Measurements from ENCODE around the gene KRT83. TPM values are rescaled to one million over a fixed set of nuclear protein-coding genes. Genes with fewer than 3 reads are reported as not detected.

The KRT83 gene
- polyA plus RNA-seq, 2 of the 4 experiments (the other 2 are of a cell fraction), result 20.4 to 44.8 TPM

DNA sequence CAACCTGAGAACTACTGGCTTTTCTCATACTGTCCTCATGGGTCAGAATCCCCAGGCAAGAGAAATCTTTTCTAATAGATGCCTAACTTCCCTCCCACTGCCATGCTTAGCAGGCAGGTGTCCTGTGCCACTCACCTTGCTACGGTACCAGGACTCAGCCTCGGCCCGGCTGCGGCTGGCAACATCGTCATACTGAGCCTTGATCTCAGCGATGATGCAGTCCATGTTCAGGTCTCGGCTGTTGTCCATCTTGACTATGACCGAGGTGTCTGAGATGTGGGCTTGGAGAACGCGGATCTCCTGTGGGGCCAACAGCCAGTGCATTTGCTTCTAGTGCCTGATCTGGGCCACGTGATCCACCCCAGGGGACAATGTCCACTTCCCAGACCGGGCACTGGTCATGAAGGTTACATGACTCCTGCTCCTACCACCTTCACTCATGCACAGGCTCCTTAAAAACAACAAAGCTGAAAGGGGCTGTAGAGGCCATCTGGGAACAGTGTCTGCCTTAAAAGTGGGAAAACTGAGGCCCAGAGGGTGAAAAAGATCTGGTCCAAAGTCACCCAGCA lies 42.0 kb upstream of the KRT83 start:
- no peak for ATAC-seq
- TF ChIP-seq TP53 (CRISPR knock-in tag; IDR thresholded peaks at IDR 0.05) (no peak), MAZ (IDR thresholded peaks at IDR 0.05; ENCODE audit: borderline replicate concordance, low read depth, low read length) (no peak), MAFK (IDR thresholded peaks at IDR 0.05; ENCODE audit: partially characterized antibody) (no peak), RAD21 (conservative IDR thresholded peaks at IDR 0.05 in 1 of 2, IDR thresholded peaks at IDR 0.05 in 1 of 2) (no peak), ESRRA (IDR thresholded peaks at IDR 0.05; ENCODE audit: borderline replicate concordance, low read length) (no peak)
- 88% methylated on average over 12 of the region's 12 CpGs for WGBS (ENCODE audit: missing lambda C conversion rate)
- ChIA-PET POLR2A (interaction anchor here (0.6 kb wide), 1 partner anchor 216 kb away, joined by 11 read pairs; no protein-coding TSS in a partner anchor), CTCF (interaction anchor here (1.0 to 46.1 kb wide), 6 partner anchors 9 to 510 kb away, joined by 3 to 1221 read pairs (median 7); no protein-coding TSS in a partner anchor)
- H3K4me2 ChIP-seq, result no peak overlapping the region
- H3K4me3 ChIP-seq, result no peak overlapping the region
- no peak for FAIRE-seq
- 0 out of 3 replicates have a peak, but pooled peaks cover 3% of the 10 kb centered on the region for H3K4me1 ChIP-seq
- 0 out of 6 replicates have a peak overlapping the region, but pooled peaks of 1 of the 2 experiments have one; percentile 12 for H3K27ac ChIP-seq
- no peak for DNase-seq (ENCODE audit: low read depth in 1 of 2, low spot score in 1 of 2)
- H3K9me3 ChIP-seq, result no peaks in the 10 kb centered on the region

DNA sequence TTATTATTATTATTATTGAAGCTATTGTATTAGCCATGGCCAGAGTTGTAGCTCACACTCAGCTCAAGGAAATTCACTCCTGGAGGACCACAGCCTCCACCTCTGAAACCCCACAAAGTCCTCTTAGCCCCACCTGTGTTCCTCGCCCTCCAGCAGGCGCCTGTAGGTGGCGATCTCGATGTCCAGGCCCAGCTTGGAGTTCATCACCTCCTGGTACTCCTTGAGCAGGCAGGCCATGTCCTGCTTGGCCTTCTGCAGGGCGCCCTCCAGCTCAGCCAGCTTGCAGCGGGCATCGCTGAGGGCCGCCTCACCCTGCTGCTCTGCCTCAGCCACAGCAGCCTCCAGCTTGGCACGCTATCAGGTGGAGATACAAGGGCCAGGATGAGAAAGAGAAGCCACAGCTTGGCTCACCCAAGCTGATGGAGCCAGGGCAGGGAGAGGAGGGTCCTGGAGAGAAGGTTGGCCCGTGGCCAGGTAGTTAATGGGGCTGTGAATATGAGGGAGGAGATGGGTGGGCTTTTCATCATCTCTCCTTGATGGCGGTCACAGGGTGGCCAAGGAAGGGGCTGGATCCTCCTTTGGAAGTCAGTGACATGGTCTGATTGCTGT lies 41.0 kb upstream of the KRT83 start:
- no peak overlapping the region for H3K4me3 ChIP-seq
- 0 out of 3 replicates have a peak, but pooled peaks cover 3% of the 10 kb centered on the region for H3K4me1 ChIP-seq
- H3K9me3 ChIP-seq, result no peaks in the 10 kb centered on the region
- CTCF ChIA-PET, result interaction anchor here (0.7 to 46.1 kb wide), 13 partner anchors 9 to 618 kb away, joined by 3 to 1221 read pairs (median 4); no protein-coding TSS in a partner anchor
- WGBS (ENCODE audit: missing lambda C conversion rate), result 80% methylated on average over 11 of the region's 11 CpGs
- 0 out of 6 replicates have a peak overlapping the region, but pooled peaks of 1 of the 2 experiments have one; percentile 12 for H3K27ac ChIP-seq
- DNase-seq (ENCODE audit: low read depth in 1 of 2, low spot score in 1 of 2), result peak; percentile 36 to 40
- POLR2A ChIA-PET, result no interaction called here
- TF ChIP-seq, protein P1, sequence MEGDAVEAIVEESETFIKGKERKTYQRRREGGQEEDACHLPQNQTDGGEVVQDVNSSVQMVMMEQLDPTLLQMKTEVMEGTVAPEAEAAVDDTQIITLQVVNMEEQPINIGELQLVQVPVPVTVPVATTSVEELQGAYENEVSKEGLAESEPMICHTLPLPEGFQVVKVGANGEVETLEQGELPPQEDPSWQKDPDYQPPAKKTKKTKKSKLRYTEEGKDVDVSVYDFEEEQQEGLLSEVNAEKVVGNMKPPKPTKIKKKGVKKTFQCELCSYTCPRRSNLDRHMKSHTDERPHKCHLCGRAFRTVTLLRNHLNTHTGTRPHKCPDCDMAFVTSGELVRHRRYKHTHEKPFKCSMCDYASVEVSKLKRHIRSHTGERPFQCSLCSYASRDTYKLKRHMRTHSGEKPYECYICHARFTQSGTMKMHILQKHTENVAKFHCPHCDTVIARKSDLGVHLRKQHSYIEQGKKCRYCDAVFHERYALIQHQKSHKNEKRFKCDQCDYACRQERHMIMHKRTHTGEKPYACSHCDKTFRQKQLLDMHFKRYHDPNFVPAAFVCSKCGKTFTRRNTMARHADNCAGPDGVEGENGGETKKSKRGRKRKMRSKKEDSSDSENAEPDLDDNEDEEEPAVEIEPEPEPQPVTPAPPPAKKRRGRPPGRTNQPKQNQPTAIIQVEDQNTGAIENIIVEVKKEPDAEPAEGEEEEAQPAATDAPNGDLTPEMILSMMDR (IDR thresholded peaks at IDR 0.05), result peak; percentile 19; the same call in 2 of the 3 replicates
- no peak for TF ChIP-seq RNF2 (IDR thresholded peaks at IDR 0.05; ENCODE audit: borderline replicate concordance, low read depth)
- ATAC-seq, result peak in 1 of 2 experiments; percentile 63; a peak in 3 of 6 replicates
- no peak for FAIRE-seq
- no peak overlapping the region for H3K4me2 ChIP-seq

DNA sequence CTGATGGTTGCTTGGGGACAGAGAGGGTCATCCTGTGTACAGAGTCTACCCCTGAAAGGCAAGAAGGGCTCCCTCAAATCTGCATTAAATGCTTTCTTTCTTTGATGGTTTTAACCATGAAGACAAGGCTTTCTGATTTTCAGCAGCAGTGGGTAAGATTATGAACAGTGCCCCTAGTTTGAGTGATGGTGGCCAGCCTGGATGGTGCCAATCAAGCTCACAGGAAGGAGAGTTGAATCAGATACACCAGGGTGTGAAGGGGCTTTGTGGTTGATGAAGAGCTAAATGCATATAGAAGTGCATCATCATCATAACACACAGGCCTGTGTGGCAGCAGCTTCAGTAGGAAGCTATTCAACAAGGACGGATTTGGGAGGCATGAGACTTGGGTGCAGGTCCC lies 40.4 kb upstream of the KRT83 start:
- no peak for FAIRE-seq
- H3K9me3 ChIP-seq, result no peaks in the 10 kb centered on the region
- H3K4me1 ChIP-seq, result 0 out of 3 replicates have a peak, but pooled peaks cover 3% of the 10 kb centered on the region
- ChIA-PET POLR2A (no interaction called here), CTCF (interaction anchor here (0.7 to 46.1 kb wide), 16 partner anchors 10 to 619 kb away, joined by 3 to 1221 read pairs (median 4); no protein-coding TSS in a partner anchor)
- no peak overlapping the region for H3K4me3 ChIP-seq
- no peak overlapping the region for H3K27ac ChIP-seq
- WGBS (ENCODE audit: missing lambda C conversion rate), result 89% methylated on average over 1 of the region's 1 CpG
- DNase-seq (ENCODE audit: low read depth in 1 of 2, low spot score in 1 of 2), result no peak
- H3K4me2 ChIP-seq, result no peak overlapping the region
- TF ChIP-seq, protein P2, sequence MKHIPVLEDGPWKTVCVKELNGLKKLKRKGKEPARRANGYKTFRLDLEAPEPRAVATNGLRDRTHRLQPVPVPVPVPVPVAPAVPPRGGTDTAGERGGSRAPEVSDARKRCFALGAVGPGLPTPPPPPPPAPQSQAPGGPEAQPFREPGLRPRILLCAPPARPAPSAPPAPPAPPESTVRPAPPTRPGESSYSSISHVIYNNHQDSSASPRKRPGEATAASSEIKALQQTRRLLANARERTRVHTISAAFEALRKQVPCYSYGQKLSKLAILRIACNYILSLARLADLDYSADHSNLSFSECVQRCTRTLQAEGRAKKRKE (CRISPR knock-in tag; IDR thresholded peaks at IDR 0.05; ENCODE audit: low read depth), result no peak
- no peak for TF ChIP-seq TP53 (CRISPR knock-in tag; IDR thresholded peaks at IDR 0.05)
- TF ChIP-seq EHMT2 (IDR thresholded peaks at IDR 0.05; ENCODE audit: low read depth), result no peak
- no peak for TF ChIP-seq CBX8 (IDR thresholded peaks at IDR 0.05)
- no peak for TF ChIP-seq JUN (IDR thresholded peaks at IDR 0.05)
- TF ChIP-seq, protein P3, sequence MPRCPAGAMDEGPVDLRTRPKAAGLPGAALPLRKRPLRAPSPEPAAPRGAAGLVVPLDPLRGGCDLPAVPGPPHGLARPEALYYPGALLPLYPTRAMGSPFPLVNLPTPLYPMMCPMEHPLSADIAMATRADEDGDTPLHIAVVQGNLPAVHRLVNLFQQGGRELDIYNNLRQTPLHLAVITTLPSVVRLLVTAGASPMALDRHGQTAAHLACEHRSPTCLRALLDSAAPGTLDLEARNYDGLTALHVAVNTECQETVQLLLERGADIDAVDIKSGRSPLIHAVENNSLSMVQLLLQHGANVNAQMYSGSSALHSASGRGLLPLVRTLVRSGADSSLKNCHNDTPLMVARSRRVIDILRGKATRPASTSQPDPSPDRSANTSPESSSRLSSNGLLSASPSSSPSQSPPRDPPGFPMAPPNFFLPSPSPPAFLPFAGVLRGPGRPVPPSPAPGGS (IDR thresholded peaks at IDR 0.05), result no peak
- no peak for TF ChIP-seq MAZ (IDR thresholded peaks at IDR 0.05; ENCODE audit: borderline replicate concordance, low read depth, low read length)
- no peak for TF ChIP-seq HOXB5 (CRISPR knock-in tag; IDR thresholded peaks at IDR 0.05)
- no peak for TF ChIP-seq NFE2L2 (conservative IDR thresholded peaks at IDR 0.05; ENCODE audit: low read length)
- TF ChIP-seq ZFP36 (IDR thresholded peaks at IDR 0.05; ENCODE audit: borderline replicate concordance, partially characterized antibody), result no peak
- TF ChIP-seq HOXB13 (CRISPR knock-in tag; IDR thresholded peaks at IDR 0.05; ENCODE audit: low read depth), result no peak
- TF ChIP-seq GATA3 (IDR thresholded peaks at IDR 0.05; ENCODE audit: borderline replicate concordance), result no peak
- no peak for TF ChIP-seq POLR2A (IDR thresholded peaks at IDR 0.05; ENCODE audit: low read length)
- no peak for TF ChIP-seq EHF (CRISPR knock-in tag; IDR thresholded peaks at IDR 0.05)
- no peak for ATAC-seq
